ENCODE results near the gene TMEM132D. TPM values are rescaled to one million over a fixed set of nuclear protein-coding genes. Genes with fewer than 3 reads are reported as not detected.

TMEM132D gene
- total RNA-seq, 4 donors from 2014 or later = 0.17 TPM; not detected in 3

DNA sequence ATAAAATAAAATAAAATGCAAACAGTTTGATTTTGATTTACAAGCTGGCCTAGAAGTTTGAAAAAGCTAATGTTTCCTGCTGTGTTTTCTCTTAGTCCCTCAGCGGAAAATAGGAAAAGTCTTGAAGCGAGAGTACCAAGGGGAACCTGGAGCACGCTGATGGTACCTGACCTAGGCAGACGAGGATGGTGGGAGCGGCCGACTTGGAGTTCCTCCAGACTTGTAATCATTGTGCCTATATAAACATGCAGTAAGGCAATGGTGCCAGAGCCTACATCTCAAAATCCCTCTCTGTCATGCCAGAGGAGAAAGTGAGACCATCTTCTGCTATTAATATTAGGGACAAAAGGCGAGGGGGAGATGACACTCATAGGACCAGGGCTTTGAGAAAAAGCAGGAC is 371.7 kb downstream of the TMEM132D start:
- intact Hi-C loops (cut with DNase I) = no loop called here
- Histone ChIP-seq H3K4me1 (no peaks in the 10 kb centered on the region), H3K27ac (replicated peaks in 1 of 4) (no peak overlapping the region), H3K27me3 (peaks cover 0 to 6% (median 0%) of the 10 kb centered on the region in 4 donors), H3K4me3 (no peak overlapping the region), H3K9me3 (no peaks in the 10 kb centered on the region), H3K36me3 (no peaks in the 10 kb centered on the region)
- 72% methylated on average over 7 of the region's 7 CpGs for WGBS
- no peak for TF ChIP-seq POLR2A (IDR thresholded peaks at IDR 0.05; ENCODE audit: low read depth)
- no peak for TF ChIP-seq POLR2AphosphoS5 (IDR thresholded peaks at IDR 0.05)
- TF ChIP-seq, protein P1, sequence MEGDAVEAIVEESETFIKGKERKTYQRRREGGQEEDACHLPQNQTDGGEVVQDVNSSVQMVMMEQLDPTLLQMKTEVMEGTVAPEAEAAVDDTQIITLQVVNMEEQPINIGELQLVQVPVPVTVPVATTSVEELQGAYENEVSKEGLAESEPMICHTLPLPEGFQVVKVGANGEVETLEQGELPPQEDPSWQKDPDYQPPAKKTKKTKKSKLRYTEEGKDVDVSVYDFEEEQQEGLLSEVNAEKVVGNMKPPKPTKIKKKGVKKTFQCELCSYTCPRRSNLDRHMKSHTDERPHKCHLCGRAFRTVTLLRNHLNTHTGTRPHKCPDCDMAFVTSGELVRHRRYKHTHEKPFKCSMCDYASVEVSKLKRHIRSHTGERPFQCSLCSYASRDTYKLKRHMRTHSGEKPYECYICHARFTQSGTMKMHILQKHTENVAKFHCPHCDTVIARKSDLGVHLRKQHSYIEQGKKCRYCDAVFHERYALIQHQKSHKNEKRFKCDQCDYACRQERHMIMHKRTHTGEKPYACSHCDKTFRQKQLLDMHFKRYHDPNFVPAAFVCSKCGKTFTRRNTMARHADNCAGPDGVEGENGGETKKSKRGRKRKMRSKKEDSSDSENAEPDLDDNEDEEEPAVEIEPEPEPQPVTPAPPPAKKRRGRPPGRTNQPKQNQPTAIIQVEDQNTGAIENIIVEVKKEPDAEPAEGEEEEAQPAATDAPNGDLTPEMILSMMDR (IDR thresholded peaks at IDR 0.05) = no peak
- no peak for TF ChIP-seq EP300 (IDR thresholded peaks at IDR 0.05)
- DNase-seq (ENCODE audit: extremely low spot score) = no peak

DNA sequence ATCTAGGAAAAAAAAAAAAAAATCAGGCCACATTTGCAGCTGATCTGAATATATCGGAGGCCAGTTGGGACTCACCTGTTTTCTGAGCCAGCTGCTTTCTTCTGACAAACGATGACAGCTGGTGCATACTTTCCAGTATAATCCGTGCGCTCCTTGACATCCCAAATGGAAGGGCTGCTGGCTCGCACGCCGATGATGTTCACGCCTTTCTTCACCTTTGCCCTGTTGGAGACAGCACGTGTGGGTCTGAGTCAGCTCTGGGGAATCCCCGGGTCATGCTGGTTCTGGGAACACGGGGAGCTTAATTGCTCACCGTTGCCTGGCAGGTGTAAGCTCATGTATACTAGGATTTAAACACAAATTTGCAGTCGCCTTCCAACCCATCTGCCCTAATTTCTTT is 372.8 kb downstream of the TMEM132D start:
- no peaks in the 10 kb centered on the region for H3K36me3 ChIP-seq
- no peak for TF ChIP-seq POLR2A (IDR thresholded peaks at IDR 0.05; ENCODE audit: low read depth)
- TF ChIP-seq, protein P1 (IDR thresholded peaks at IDR 0.05) = no peak
- TF ChIP-seq POLR2AphosphoS5 (IDR thresholded peaks at IDR 0.05) = no peak
- H3K4me3 ChIP-seq = no peak overlapping the region
- H3K27me3 ChIP-seq = peaks cover 0 to 6% (median 0%) of the 10 kb centered on the region in 4 donors
- H3K27ac ChIP-seq (replicated peaks in 1 of 4) = no peak overlapping the region
- DNase-seq (ENCODE audit: extremely low spot score) = no peak
- H3K9me3 ChIP-seq = no peaks in the 10 kb centered on the region
- intact Hi-C loops (cut with DNase I) = no loop called here
- WGBS = 40% methylated on average over 13 of the region's 13 CpGs
- H3K4me1 ChIP-seq = no peaks in the 10 kb centered on the region

DNA sequence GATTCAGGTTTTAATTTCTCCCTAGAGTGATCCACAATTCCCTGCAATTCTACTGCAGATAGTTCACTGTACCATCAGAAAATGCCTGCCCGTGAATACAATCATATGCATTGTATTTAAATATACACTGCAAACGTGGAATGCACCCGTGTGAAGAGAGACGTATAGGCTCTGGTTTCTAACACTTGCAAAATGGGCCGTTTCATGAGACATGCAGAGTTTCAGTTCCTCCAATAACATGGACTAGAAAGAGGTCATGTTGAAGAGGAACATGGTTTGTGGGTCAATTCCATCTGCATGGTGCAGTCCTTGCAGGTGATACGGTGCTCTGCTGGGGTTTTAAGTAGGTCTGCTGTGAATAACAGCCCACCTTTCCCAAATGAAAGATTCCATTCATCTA is 373.3 kb downstream of the TMEM132D start:
- Histone ChIP-seq H3K27ac (replicated peaks in 1 of 4) (no peak overlapping the region), H3K27me3 (peaks cover 0 to 6% (median 0%) of the 10 kb centered on the region in 4 donors), H3K4me1 (no peaks in the 10 kb centered on the region), H3K36me3 (no peaks in the 10 kb centered on the region), H3K9me3 (no peaks in the 10 kb centered on the region), H3K4me3 (no peak overlapping the region)
- DNase-seq (ENCODE audit: extremely low spot score) = no peak
- WGBS = 68% methylated on average over 6 of the region's 6 CpGs
- intact Hi-C loops (cut with DNase I) = no loop called here
- TF ChIP-seq, protein P1 (IDR thresholded peaks at IDR 0.05) = no peak
- no peak for TF ChIP-seq POLR2AphosphoS5 (IDR thresholded peaks at IDR 0.05)
- TF ChIP-seq EP300 (IDR thresholded peaks at IDR 0.05) = no peak

DNA sequence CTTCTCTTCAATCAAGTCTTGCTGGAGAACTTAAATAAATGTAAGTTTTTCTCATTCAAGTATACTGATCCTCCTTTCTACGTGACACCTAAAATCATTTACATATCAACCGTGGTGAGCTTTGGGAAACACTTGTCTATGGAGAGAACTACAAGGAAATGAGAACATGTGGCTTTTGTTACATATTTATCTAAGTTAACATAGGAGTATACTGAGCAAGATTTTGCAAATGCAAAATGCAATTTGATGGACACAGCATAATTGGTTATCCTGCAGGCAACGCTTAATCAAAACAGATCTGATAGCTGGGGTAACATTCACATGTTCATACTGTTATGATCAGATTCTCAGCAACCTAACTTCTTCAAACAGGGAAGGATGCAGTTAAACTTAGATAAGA is 376.3 kb downstream of the TMEM132D start:
- Histone ChIP-seq H3K36me3 (no peaks in the 10 kb centered on the region), H3K27ac (replicated peaks in 1 of 4) (no peak overlapping the region), H3K27me3 (peaks cover 0 to 2% (median 0%) of the 10 kb centered on the region in 4 donors), H3K4me3 (no peak overlapping the region), H3K9me3 (no peaks in the 10 kb centered on the region), H3K4me1 (no peaks in the 10 kb centered on the region)
- WGBS = 58% methylated on average over 3 of the region's 3 CpGs
- no peak for DNase-seq (ENCODE audit: extremely low spot score)
- intact Hi-C loops (cut with DNase I) = no loop called here
- TF ChIP-seq POLR2AphosphoS5 (IDR thresholded peaks at IDR 0.05) (no peak), POLR2A (IDR thresholded peaks at IDR 0.05; ENCODE audit: low read depth) (no peak), EP300 (IDR thresholded peaks at IDR 0.05) (no peak)
- TF ChIP-seq, protein P1 (IDR thresholded peaks at IDR 0.05) = no peak

DNA sequence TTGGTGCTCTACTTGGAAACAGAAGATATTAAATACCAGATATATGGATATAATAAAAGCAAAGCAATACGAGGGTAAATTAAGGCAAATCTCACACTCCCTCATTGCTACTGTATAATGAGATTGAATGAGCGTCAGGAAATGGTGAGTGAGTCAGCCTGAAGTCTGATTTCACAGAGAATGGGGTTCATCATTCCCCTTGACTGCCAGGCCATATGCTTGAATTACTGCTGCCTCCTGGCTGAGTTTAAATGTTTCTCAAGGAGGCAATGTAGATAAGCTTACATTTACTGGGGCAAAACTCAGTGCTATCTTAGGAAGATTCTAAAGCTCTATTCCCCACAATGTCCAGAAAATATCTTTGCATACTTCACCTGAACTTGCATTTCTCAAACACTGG is 380.2 kb downstream of the TMEM132D start:
- H3K27ac ChIP-seq (replicated peaks in 1 of 4) = no peak overlapping the region
- 73% methylated on average over 2 of the region's 2 CpGs for WGBS
- peaks cover 0 to 5% (median 0%) of the 10 kb centered on the region in 4 donors for H3K9me3 ChIP-seq
- TF ChIP-seq EP300 (IDR thresholded peaks at IDR 0.05) = no peak
- TF ChIP-seq POLR2A (IDR thresholded peaks at IDR 0.05; ENCODE audit: low read depth) = no peak
- TF ChIP-seq, protein P1 (IDR thresholded peaks at IDR 0.05) = no peak
- no peak for TF ChIP-seq POLR2AphosphoS5 (IDR thresholded peaks at IDR 0.05)
- intact Hi-C loops (cut with DNase I) = no loop called here
- H3K4me1 ChIP-seq = no peaks in the 10 kb centered on the region
- no peak overlapping the region for H3K4me3 ChIP-seq
- H3K36me3 ChIP-seq = no peaks in the 10 kb centered on the region
- H3K27me3 ChIP-seq = no peaks in the 10 kb centered on the region
- DNase-seq (ENCODE audit: extremely low spot score) = no peak
